Lower leg skin (tissue), 3 donors: ENCODE results near the gene CIAO1.

Source experiments
- POLR2A ChIP-seq, 2 donors: fragments of 450-650 bp; IDR thresholded peaks; one replicate each; pipeline ENCODE4 v1.6.1; 2016 to 2017; ENCODE audit warnings: antibody characterized with exemption in 2 of 2, mild to moderate bottlenecking in 1 of 2, moderate library complexity in 1 of 2
- TF ChIP-seq, protein P1 (sequence below), 3 donors: fragments of 450-650 bp; IDR thresholded peaks; one replicate each; pipeline ENCODE4 v1.5.1; 2016; ENCODE audit warnings: antibody characterized with exemption in 3 of 3, mild to moderate bottlenecking in 3 of 3, moderate library complexity in 2 of 3

DNA sequence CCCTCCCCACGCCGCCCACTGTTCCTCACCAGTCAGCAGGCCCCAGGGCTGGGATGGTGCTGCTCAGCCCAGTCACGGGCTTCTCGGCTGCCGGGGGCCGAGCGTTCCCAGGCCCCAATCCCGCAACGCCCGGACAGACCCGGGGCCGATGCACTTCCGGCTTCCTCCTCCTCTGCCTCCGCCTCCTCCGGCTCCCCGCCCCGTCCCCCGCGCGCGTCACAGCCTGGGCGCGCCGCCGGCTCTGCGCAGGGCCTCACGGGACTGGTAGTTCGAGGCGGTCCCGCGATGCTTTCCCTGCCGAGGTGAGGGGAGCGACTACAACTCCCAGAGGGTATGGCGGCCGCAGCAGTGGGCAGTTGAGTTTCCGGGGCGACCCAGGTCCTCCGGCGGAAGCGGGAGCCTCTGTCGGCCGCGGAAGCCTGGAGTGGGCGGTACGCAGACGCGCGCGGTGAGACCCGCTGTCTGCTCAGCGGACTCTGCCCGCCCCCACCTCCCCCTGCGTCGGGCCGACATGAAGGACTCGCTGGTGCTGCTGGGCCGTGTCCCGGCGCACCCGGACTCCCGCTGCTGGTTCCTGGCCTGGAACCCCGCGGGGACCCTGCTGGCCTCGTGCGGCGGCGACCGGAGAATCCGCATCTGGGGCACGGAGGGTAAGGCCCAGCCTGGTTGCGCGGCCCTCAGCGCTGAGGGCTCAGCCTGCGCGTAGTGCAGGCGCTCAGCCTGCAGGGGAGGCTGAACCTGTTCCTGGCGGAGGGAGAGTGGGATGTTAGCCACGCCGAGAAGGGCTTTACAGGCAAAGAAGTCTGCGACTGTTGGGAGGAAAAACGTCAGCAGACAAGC lies at the start of gene CIAO1, which contains the start of gene TMEM127:
- TF ChIP-seq, protein P1, sequence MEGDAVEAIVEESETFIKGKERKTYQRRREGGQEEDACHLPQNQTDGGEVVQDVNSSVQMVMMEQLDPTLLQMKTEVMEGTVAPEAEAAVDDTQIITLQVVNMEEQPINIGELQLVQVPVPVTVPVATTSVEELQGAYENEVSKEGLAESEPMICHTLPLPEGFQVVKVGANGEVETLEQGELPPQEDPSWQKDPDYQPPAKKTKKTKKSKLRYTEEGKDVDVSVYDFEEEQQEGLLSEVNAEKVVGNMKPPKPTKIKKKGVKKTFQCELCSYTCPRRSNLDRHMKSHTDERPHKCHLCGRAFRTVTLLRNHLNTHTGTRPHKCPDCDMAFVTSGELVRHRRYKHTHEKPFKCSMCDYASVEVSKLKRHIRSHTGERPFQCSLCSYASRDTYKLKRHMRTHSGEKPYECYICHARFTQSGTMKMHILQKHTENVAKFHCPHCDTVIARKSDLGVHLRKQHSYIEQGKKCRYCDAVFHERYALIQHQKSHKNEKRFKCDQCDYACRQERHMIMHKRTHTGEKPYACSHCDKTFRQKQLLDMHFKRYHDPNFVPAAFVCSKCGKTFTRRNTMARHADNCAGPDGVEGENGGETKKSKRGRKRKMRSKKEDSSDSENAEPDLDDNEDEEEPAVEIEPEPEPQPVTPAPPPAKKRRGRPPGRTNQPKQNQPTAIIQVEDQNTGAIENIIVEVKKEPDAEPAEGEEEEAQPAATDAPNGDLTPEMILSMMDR (IDR thresholded peaks at IDR 0.05): peak in 1 of 3 donors; percentile 11
- TF ChIP-seq POLR2A (IDR thresholded peaks at IDR 0.05): peak in 1 of 2 donors; percentile 58
